ENCODE measurements around the gene USHBP1. TPM values are rescaled to one million over a fixed set of nuclear protein-coding genes. Genes with fewer than 3 reads are reported as not detected.

USHBP1 gene
- total and polyA plus RNA-seq, 2 of the 4 experiments (the other 2 are of a cell fraction) = not detected

GRCh38 chr19:17266975-17267788, 2.6 kb upstream of the USHBP1 start, which contains the start of gene BABAM1:
TSS of gene BABAM1 (plus strand) at chr19:17267443. CDS start at chr19:17268807, 1,364 bp downstream.
- WGBS, 2 experiments (ENCODE audit: extremely low coverage in 2 of 2, insufficient read length in 1 of 2) = 0% methylated on average over 7 of the region's 27 CpGs; no CpG with 5 or more reads in 1 of the 2 experiments
- Histone ChIP-seq H3K36me3 (ENCODE audit: control insufficient read depth, insufficient read depth, low read length) (peaks cover 12% of the 10 kb centered on the region; the same call in 1 of the 2 replicates), H3K4ac (ENCODE audit: low read depth, low read length) (peak within 1 kb of the TSS; percentile 71), H4K20me1 (ENCODE audit: insufficient read depth, low read length) (no peaks in the 10 kb centered on the region), H2BK5ac (ENCODE audit: low read depth, low read length, poor library complexity, severe bottlenecking) (peak within 1 kb of the TSS; percentile 41), H2AK5ac (ENCODE audit: low read depth, low read length) (peak within 1 kb of the TSS; percentile 54), H2AK9ac (replicated peaks; ENCODE audit: low read depth, low read length, poor library complexity) (peak within 1 kb of the TSS; percentile 94), H3K9me1 (ENCODE audit: insufficient read depth, low read length) (no peaks in the 10 kb centered on the region), H3K27me3 (ENCODE audit: control insufficient read depth, insufficient read depth, low read length) (no peaks in the 10 kb centered on the region), H3K27ac (ENCODE audit: insufficient read depth, low read length) (peak within 1 kb of the TSS; percentile 68), H3K79me1 (ENCODE audit: low read depth in 1 of 2, low read length in 2 of 2) (peaks cover 0 to 23% of the 10 kb centered on the region in 2 experiments; a peak in 2 of 4 replicates), H2AFZ (replicated peaks; ENCODE audit: low read length, poor library complexity) (peak within 1 kb of the TSS; percentile 88), H4K91ac (ENCODE audit: insufficient read depth, low read depth, low read length) (peak within 1 kb of the TSS; percentile 48), H2BK20ac (ENCODE audit: low read depth, low read length) (no peak within 1 kb of the TSS), H3K9me3 (ENCODE audit: control insufficient read depth, insufficient read depth, low read length) (no peaks in the 10 kb centered on the region), H3K18ac (ENCODE audit: low read depth, low read length) (no peak within 1 kb of the TSS), H3K9ac (ENCODE audit: low read depth, low read length) (peak within 1 kb of the TSS; percentile 85), H2BK15ac (ENCODE audit: low read depth, low read length) (no peak within 1 kb of the TSS), H3K14ac (replicated peaks; ENCODE audit: low read depth, low read length) (peak within 1 kb of the TSS; percentile 81), H3K4me3 (ENCODE audit: insufficient read depth, low read depth, low read length) (peak within 1 kb of the TSS; percentile 69), H3K4me2 (ENCODE audit: low read depth, low read length) (peak within 1 kb of the TSS; percentile 92), H4K5ac (ENCODE audit: low read depth, low read length) (peak within 1 kb of the TSS; percentile 65), H2BK120ac (ENCODE audit: low read depth, low read length) (no peak within 1 kb of the TSS), H3K23ac (ENCODE audit: low read depth, low read length) (peak within 1 kb of the TSS; percentile 78; the same call in 1 of the 2 replicates), H3K4me1 (ENCODE audit: control insufficient read depth, insufficient read depth, low read length) (no peaks in the 10 kb centered on the region; the same call in 1 of the 2 replicates), H4K8ac (ENCODE audit: low read depth in 2 of 2, low read length in 2 of 2) (peak within 1 kb of the TSS; percentile 68 to 81), H3K56ac (ENCODE audit: extremely low read depth, insufficient read depth, low read length) (peak within 1 kb of the TSS; percentile 75; the same call in 1 of the 2 replicates)
- ChIA-PET POLR2A (ENCODE audit: unreplicated experiment) (interaction anchor here (0.7 kb wide), 1 partner anchor 52 kb away, joined by 4 read pairs; the partner anchor contains the start of gene USE1), CTCF (interaction anchor here (0.5 to 0.9 kb wide), 2 partner anchors 13 to 32 kb away, joined by 3 read pairs; no protein-coding TSS in a partner anchor)
- dilution Hi-C loops (cut with HindIII; ENCODE audit: low sequenced_read_pairs, unreplicated experiment) (no loop called here), intact Hi-C loops (cut with micrococcal nuclease) (loop anchor here (1.0 kb wide), 1 partner anchor 38 kb away; the partner anchor contains the start of gene MRPL34), in situ Hi-C loops (cut with MboI; ENCODE audit: low sequenced_read_pairs) (no loop called here)
- ATAC-seq (ENCODE audit: low read depth) (peak; percentile 99), DNase-seq (peak; percentile 100)
- no TSS peak for BruUV-seq (replicated peaks)
- peak; percentile 10; the same call in 1 of the 2 replicates for TF ChIP-seq MAFK (IDR thresholded peaks at IDR 0.05; ENCODE audit: low read depth, low read length)
- no peak for TF ChIP-seq CTCF (conservative IDR thresholded peaks at IDR 0.05; ENCODE audit: low read depth, low read length)
- TF ChIP-seq CHD1 (IDR thresholded peaks at IDR 0.05; ENCODE audit: low read depth, low read length) = no peak
- TF ChIP-seq RFX5 (IDR thresholded peaks at IDR 0.05; ENCODE audit: low read depth, low read length) = 0 out of 2 replicates have a peak, but pooled peaks have one; percentile 14
- TF ChIP-seq FOS (IDR thresholded peaks at IDR 0.05; ENCODE audit: low read depth, low read length) = peak; percentile 84; the same call in 1 of the 2 replicates
- no peak for TF ChIP-seq CEBPB (IDR thresholded peaks at IDR 0.05; ENCODE audit: low read depth, low read length)
- TF ChIP-seq SMC3 (IDR thresholded peaks at IDR 0.05; ENCODE audit: low read depth, low read length) = no peak
- TF ChIP-seq RAD21 (IDR thresholded peaks at IDR 0.05; ENCODE audit: low read length) = no peak
- no peak for TF ChIP-seq RCOR1 (IDR thresholded peaks at IDR 0.05; ENCODE audit: insufficient replicate concordance, low read length)
- TF ChIP-seq MXI1 (IDR thresholded peaks at IDR 0.05; ENCODE audit: borderline replicate concordance, low read depth, low read length) = peak; percentile 56; the same call in 1 of the 2 replicates
- peak; percentile 51; the same call in 1 of the 2 replicates for TF ChIP-seq POLR2A (IDR thresholded peaks at IDR 0.05; ENCODE audit: low read depth, low read length)
- TF ChIP-seq ELK1 (IDR thresholded peaks at IDR 0.05; ENCODE audit: borderline replicate concordance, low read depth, low read length) = no peak
- 0 out of 2 replicates have a peak, but pooled peaks have one; percentile 11 for TF ChIP-seq BHLHE40 (IDR thresholded peaks at IDR 0.05; ENCODE audit: low read depth, low read length)
- peak; percentile 58; the same call in 1 of the 2 replicates for TF ChIP-seq MAZ (IDR thresholded peaks at IDR 0.05; ENCODE audit: borderline replicate concordance, low read depth, low read length)
